Lung (tissue), 12 donors: ENCODE measurements around the gene PAPPA. TPM values are rescaled to one million over a fixed set of nuclear protein-coding genes. Genes with fewer than 3 reads are reported as not detected.
A peak's percentile ranks its signal among the peaks of the same experiment; 100 is the strongest.

Source experiments
- ATAC-seq: fragments of 200-7000 bp; cut with Tn5 transposase; one replicate; pipeline ENCODE4 v1.9.1; 2020; ENCODE audit warnings: moderate number of reproducible peaks; ENCODE audit not compliant: insufficient read depth, low FRiP score
- DNase-seq, 3 donors: peaks; one replicate each; pipeline ENCODE4 v3.0.0-alpha.2; 2013 to 2017
- H3K27ac ChIP-seq, 2 donors: one replicate each; pipeline ENCODE4 v1.5.1; 2013; ENCODE audit warnings: mild to moderate bottlenecking in 2 of 2, moderate library complexity in 2 of 2, control low read depth in 1 of 2, inconsistent platforms in 1 of 2, low read depth in 1 of 2, low read length in 1 of 2
- H3K27me3 ChIP-seq, 3 donors: one replicate each; pipeline ENCODE4 v1.5.1; 2013; ENCODE audit warnings: low read length in 2 of 3; ENCODE audit not compliant: control insufficient read depth in 3 of 3, insufficient read depth in 3 of 3
- H3K36me3 ChIP-seq, 4 donors: one replicate each; pipeline ENCODE4 v1.5.1; 2013; ENCODE audit warnings: low read length in 4 of 4, mild to moderate bottlenecking in 1 of 4, moderate library complexity in 1 of 4; ENCODE audit not compliant: control insufficient read depth in 4 of 4, insufficient read depth in 4 of 4
- H3K4me1 ChIP-seq, 5 donors: one replicate each; pipeline ENCODE4 v1.5.1; 2013; ENCODE audit warnings: low read length in 5 of 5, mild to moderate bottlenecking in 2 of 5, moderate library complexity in 1 of 5; ENCODE audit not compliant: control insufficient read depth in 5 of 5, insufficient read depth in 5 of 5
- H3K4me3 ChIP-seq: one replicate; pipeline ENCODE4 v1.5.1; 2013; ENCODE audit warnings: mild to moderate bottlenecking, control low read depth, moderate library complexity
- H3K9ac ChIP-seq, 2 donors: one replicate each; pipeline ENCODE4 v1.5.1; 2013; ENCODE audit warnings: low read length in 2 of 2, control low read depth in 1 of 2; ENCODE audit not compliant: insufficient read depth in 1 of 2
- H3K9me3 ChIP-seq, 4 donors: one replicate each; pipeline ENCODE4 v1.5.1; 2013; ENCODE audit warnings: low read length in 3 of 4, mild to moderate bottlenecking in 1 of 4, moderate library complexity in 1 of 4; ENCODE audit not compliant: control insufficient read depth in 4 of 4, insufficient read depth in 3 of 4
- CTCF ChIP-seq: IDR thresholded peaks from 2 replicates; pipeline ENCODE4 v1.5.1; 2012; ENCODE audit warnings: mild to moderate bottlenecking; ENCODE audit errors: control extremely low read depth, extremely low read depth
- WGBS, 2 donors: extraction: QIAGEN DNeasy Blood & Tissue Kit; methylation state at CpG; one replicate each; pipeline ENCODE4 v1.1.7; 2013; 5-methylcytosine and 5-hydroxymethylcytosine counted together
- polyA plus RNA-seq, 2 donors: library from polyadenylated mRNA; stranded (reverse); fragments of 200-250 nt; gene quantifications; one replicate each; pipeline ENCODE4 v1.2.1, GENCODE V29; 2013
- total RNA-seq, 2 donors: library from RNA; depleted of rRNA in 1 of 2; stranded (reverse); fragments of >200 nt in 1 of 2; gene quantifications; one replicate each; pipeline ENCODE4 v1.2.1, GENCODE V29; 2014 to 2021
- donor health status: control.
- donor health status: control.
- donor health status: Bipolar disorder and iron deficiency.
- donor health status: healthy.
- donor health status: DM: yes; HTN: yes; CAD: no.

PAPPA gene
- total and polyA plus RNA-seq, 4 donors, result 0.45 to 6.7 (median 3.6) TPM

- WGBS, 2 donors, result 16 to 20% methylated on average over 9 of the region's 9 CpGs
- Histone ChIP-seq H3K9me3 (peaks cover 0 to 1% (median 0%) of the 10 kb centered on the region in 4 donors), H3K4me3 (no peak overlapping the region), H3K4me1 (peaks cover 2 to 45% (median 9%) of the 10 kb centered on the region in 5 donors), H3K9ac (no peak overlapping the region), H3K27me3 (peaks cover 0 to 45% (median 16%) of the 10 kb centered on the region in 3 donors), H3K27ac (peak overlapping the region in 1 of 2 donors; percentile 13), H3K36me3 (no peaks in the 10 kb centered on the region)
- no peak for TF ChIP-seq CTCF
- DNase-seq (peak; percentile 14 to 39 (median 20)), ATAC-seq (no peak)
Observed at GRCh38 chr9:116152941-116153764, 438 bp upstream of the PAPPA start.

GRCh38 chr9:116154334-116154975 lies 864 bp downstream of the PAPPA start:
- peak; percentile 36 to 63 (median 37) for DNase-seq
- H3K36me3 ChIP-seq, result no peaks in the 10 kb centered on the region
- no peak for TF ChIP-seq CTCF
- H3K9me3 ChIP-seq, result peaks cover 0 to 1% (median 0%) of the 10 kb centered on the region in 4 donors
- H3K4me3 ChIP-seq, result peak overlapping the region; percentile 60
- WGBS, 2 donors, result 1 to 3% methylated on average over 38 to 74 of the region's 74 CpGs
- peaks cover 6 to 52% (median 16%) of the 10 kb centered on the region in 3 donors for H3K27me3 ChIP-seq
- H3K4me1 ChIP-seq, result peaks cover 2 to 45% (median 9%) of the 10 kb centered on the region in 5 donors
- peak; percentile 22 for ATAC-seq
- peak overlapping the region; percentile 46 to 54 for H3K27ac ChIP-seq
- H3K9ac ChIP-seq, result peak overlapping the region in 1 of 2 donors; percentile 77

- peak overlapping the region in 1 of 2 donors; percentile 77 for H3K9ac ChIP-seq
- peaks cover 0 to 1% (median 0%) of the 10 kb centered on the region in 4 donors for H3K9me3 ChIP-seq
- peaks cover 2 to 45% (median 9%) of the 10 kb centered on the region in 5 donors for H3K4me1 ChIP-seq
- WGBS, 2 donors, result 1 to 3% methylated on average over 27 of the region's 27 CpGs
- H3K4me3 ChIP-seq, result peak overlapping the region; percentile 60
- no peak for TF ChIP-seq CTCF
- H3K36me3 ChIP-seq, result no peaks in the 10 kb centered on the region
- H3K27ac ChIP-seq, result peak overlapping the region; percentile 46 to 64
- DNase-seq (peak; percentile 51 to 82 (median 74)), ATAC-seq (peak; percentile 35)
- H3K27me3 ChIP-seq, result peaks cover 6 to 52% (median 16%) of the 10 kb centered on the region in 3 donors
Observed at GRCh38 chr9:116154976-116155697, 1.5 kb downstream of the PAPPA start.
